Panc1 (cell line): Measurements from ENCODE around the gene LHX4. TPM values are rescaled to one million over a fixed set of nuclear protein-coding genes. Genes with fewer than 3 reads are reported as not detected.

ENCODE experiments used
- ATAC-seq: fragments of 200-7000 bp; cut with Tn5 transposase; 2 replicates; pipeline ENCODE4 v1.9.1; 2020; ENCODE audit warnings: mild to moderate bottlenecking, moderate library complexity
- BruUV-seq: library from RNA; stranded (reverse); fragments of 400-500 nt; replicated peaks from 2 replicates; lab custom pipeline; 2021; lab: Mats Ljungman, UMichigan
- CTCF ChIA-PET: fragments of 300-600 bp; sonication (Branson Sonifier 250); formaldehyde crosslinking; loops from one replicate; lab custom pipeline; 2022; ENCODE audit warnings: antibody characterized with exemption; lab: Charles Lee
- POLR2A ChIA-PET: fragments of 300-600 bp; sonication (Branson Sonifier 250); formaldehyde crosslinking; loops from one replicate; lab custom pipeline; 2022; ENCODE audit warnings: antibody characterized with exemption; lab: Charles Lee
- DNase-seq: peaks from one replicate; pipeline ENCODE4 v3.0.0-alpha.2; 2010; ENCODE audit warnings: low read depth, low spot score
- H3K27ac ChIP-seq: 2 replicates; pipeline ENCODE4 v1.5.1; 2011; ENCODE audit warnings: mild to moderate bottlenecking, low read length, inconsistent platforms
- H3K27me3 ChIP-seq: fragments of 200-500 bp; sonication (Bioruptor generic); 2 replicates; pipeline ENCODE4 v1.6.0; 2014; ENCODE audit warnings: low read length, inconsistent platforms; ENCODE audit not compliant: control insufficient read depth, insufficient read depth
- H3K36me3 ChIP-seq: fragments of 200-500 bp; sonication (Bioruptor generic); 2 replicates; pipeline ENCODE4 v1.5.1; 2014; ENCODE audit warnings: inconsistent platforms, mild to moderate bottlenecking, low read length, moderate library complexity; ENCODE audit not compliant: control insufficient read depth, insufficient read depth
- H3K4me1 ChIP-seq: 2 replicates; pipeline ENCODE4 v1.5.1; 2011; ENCODE audit warnings: inconsistent platforms, mild to moderate bottlenecking, low read length, moderate library complexity; ENCODE audit not compliant: control insufficient read depth, insufficient read depth
- H3K4me3 ChIP-seq, 2 experiments: 2 replicates each; pipeline ENCODE4 v1.5.1; 2011 to 2012; ENCODE audit warnings: low read depth in 2 of 2, low read length in 2 of 2, mild to moderate bottlenecking in 2 of 2, inconsistent platforms in 1 of 2, moderate library complexity in 1 of 2
- H3K9me3 ChIP-seq: fragments of 200-500 bp; sonication (Bioruptor generic); 2 replicates; pipeline ENCODE4 v1.5.1; 2014; ENCODE audit warnings: low read depth, mild to moderate bottlenecking, inconsistent platforms, low read length, moderate library complexity; ENCODE audit not compliant: control insufficient read depth, insufficient read depth
- POLR2AphosphoS5 ChIP-seq: IDR thresholded peaks from 2 replicates; pipeline ENCODE4 v1.6.1; 2012; ENCODE audit warnings: mild to moderate bottlenecking, low read depth, low read length, moderate library complexity
- REST ChIP-seq, 2 experiments: IDR thresholded peaks; 2 replicates each; pipeline ENCODE4 v1.6.1; 2011 to 2012; ENCODE audit warnings: low read depth in 2 of 2, control low read depth in 1 of 2, low read length in 1 of 2, mild to moderate bottlenecking in 1 of 2, moderate library complexity in 1 of 2; ENCODE audit not compliant: insufficient read depth in 1 of 2
- SIN3A ChIP-seq: IDR thresholded peaks from 2 replicates; pipeline ENCODE4 v1.6.1; 2012; ENCODE audit warnings: low read depth, mild to moderate bottlenecking, low read length, moderate library complexity, borderline replicate concordance; ENCODE audit not compliant: insufficient read depth
- TCF7L2 ChIP-seq: IDR thresholded peaks from 2 replicates; pipeline ENCODE4 v1.6.1; 2011; ENCODE audit warnings: mild to moderate bottlenecking, low read depth, low read length, inconsistent platforms
- in situ Hi-C: cut with HindIII; loops from 2 replicates; pipeline ENCODE4 v1.10.0; 2016; ENCODE audit warnings: low sequenced_read_pairs, low pct_unique_long_range_greater_than_20kb
- intact Hi-C: fragments of 100-400 bp; cut with micrococcal nuclease; formaldehyde crosslinking; loops from one replicate; pipeline ENCODE4 v1.10.0; 2022; ENCODE audit not compliant: unreplicated experiment
- total RNA-seq: library from RNA; stranded (reverse); gene quantifications from one replicate; pipeline ENCODE4 v1.2.1, GENCODE V29; 2021; ENCODE audit not compliant: unreplicated experiment
- TF ChIP-seq, protein P1 (sequence below): fragments of 450-650 bp; IDR thresholded peaks from 2 replicates; pipeline ENCODE4 v1.5.1; 2017; ENCODE audit warnings: mild to moderate bottlenecking

Gene LHX4
- total RNA-seq, 1 experiment from 2014 or later: 0.72 TPM

DNA sequence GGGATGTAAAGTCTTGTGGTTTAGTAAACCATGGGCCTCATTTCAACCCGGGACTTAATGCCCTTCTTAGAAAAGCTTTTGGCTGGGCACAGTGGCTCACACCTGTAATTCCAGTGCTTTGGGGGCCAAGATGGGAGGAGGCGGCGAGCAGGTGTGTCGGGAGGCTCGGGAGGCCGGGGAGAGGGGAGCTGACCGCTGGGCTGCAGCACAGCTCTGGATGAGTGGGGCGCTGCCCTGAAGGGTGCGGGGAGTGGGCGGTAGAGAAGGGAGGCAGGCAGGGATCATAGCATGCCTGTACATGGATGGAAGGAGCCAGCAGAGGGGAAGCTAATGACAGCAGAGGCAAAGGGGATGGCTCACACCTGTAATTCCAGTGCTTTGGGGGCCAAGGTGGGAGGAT, 31.0 kb downstream of the LHX4 start:
- no peaks in the 10 kb centered on the region for H3K9me3 ChIP-seq
- ATAC-seq: no peak

DNA sequence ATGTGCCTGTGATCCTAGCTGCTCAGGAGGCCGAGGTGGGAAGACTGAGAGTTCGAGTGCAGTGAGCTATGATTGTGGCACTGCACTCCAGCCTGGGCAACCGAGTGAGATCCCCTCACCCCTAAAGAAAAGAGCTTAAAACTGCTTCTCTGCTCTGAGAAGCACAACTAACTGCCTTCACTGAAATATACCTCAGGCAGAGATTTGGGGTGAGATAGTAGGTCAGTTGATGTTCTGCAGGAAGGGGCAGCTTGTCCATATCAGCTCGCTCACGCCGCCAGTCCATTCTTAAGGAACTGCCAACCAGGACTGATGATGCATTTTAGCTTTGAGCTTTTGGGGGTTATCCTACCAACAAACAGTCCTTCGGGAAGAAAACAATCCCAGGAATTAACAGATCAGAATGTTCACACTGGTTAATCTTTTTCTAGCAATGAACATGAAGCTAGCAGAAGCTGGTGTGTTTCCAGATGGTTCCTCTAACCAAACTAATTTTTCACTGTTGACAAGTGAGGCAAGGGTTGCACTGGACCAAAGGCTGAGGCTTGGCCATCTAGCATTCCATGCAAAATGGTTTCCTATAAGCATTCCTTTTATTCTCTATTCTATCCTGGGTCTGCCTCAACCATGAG, 31.6 kb downstream of the LHX4 start:
- POLR2A ChIA-PET: no interaction called here
- H3K4me3 ChIP-seq: no peak overlapping the region
- intact Hi-C loops: no loop called here

More for the DNA sequence above, 31.0 kb downstream of the LHX4 start:
- CTCF ChIA-PET: interaction anchor here (0.6 kb wide), 1 partner anchor 8 kb away, joined by 4 read pairs; no protein-coding TSS in a partner anchor
- Histone ChIP-seq H3K27ac (no peak overlapping the region), H3K4me1 (no peaks in the 10 kb centered on the region), H3K27me3 (no peaks in the 10 kb centered on the region), H3K4me3 (no peak overlapping the region), H3K36me3 (no peaks in the 10 kb centered on the region)
- POLR2A ChIA-PET: no interaction called here
- TF ChIP-seq, protein P1, sequence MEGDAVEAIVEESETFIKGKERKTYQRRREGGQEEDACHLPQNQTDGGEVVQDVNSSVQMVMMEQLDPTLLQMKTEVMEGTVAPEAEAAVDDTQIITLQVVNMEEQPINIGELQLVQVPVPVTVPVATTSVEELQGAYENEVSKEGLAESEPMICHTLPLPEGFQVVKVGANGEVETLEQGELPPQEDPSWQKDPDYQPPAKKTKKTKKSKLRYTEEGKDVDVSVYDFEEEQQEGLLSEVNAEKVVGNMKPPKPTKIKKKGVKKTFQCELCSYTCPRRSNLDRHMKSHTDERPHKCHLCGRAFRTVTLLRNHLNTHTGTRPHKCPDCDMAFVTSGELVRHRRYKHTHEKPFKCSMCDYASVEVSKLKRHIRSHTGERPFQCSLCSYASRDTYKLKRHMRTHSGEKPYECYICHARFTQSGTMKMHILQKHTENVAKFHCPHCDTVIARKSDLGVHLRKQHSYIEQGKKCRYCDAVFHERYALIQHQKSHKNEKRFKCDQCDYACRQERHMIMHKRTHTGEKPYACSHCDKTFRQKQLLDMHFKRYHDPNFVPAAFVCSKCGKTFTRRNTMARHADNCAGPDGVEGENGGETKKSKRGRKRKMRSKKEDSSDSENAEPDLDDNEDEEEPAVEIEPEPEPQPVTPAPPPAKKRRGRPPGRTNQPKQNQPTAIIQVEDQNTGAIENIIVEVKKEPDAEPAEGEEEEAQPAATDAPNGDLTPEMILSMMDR: no peak
- no peak for TF ChIP-seq REST (IDR thresholded peaks at IDR 0.05; ENCODE audit: insufficient read depth in 1 of 2, low read depth in 2 of 2, low read length in 1 of 2)
- no peak for TF ChIP-seq TCF7L2
- no peak for TF ChIP-seq SIN3A
- TF ChIP-seq POLR2AphosphoS5: no peak
- in situ Hi-C loops (no loop called here), intact Hi-C loops (no loop called here)
- no peak for DNase-seq
- BruUV-seq: no TSS peak

More for the DNA sequence above, 31.6 kb downstream of the LHX4 start:
- CTCF ChIA-PET: interaction anchor here (0.6 kb wide), 1 partner anchor 9 kb away, joined by 4 read pairs; no protein-coding TSS in a partner anchor
- Histone ChIP-seq H3K4me1 (no peaks in the 10 kb centered on the region), H3K9me3 (no peaks in the 10 kb centered on the region), H3K27ac (no peak overlapping the region), H3K36me3 (no peaks in the 10 kb centered on the region), H3K27me3 (no peaks in the 10 kb centered on the region)
- in situ Hi-C loops: no loop called here
- DNase-seq: no peak
- no TSS peak for BruUV-seq
- TF ChIP-seq, protein P1: no peak
- no peak for TF ChIP-seq TCF7L2
- TF ChIP-seq POLR2AphosphoS5: no peak
- no peak for TF ChIP-seq SIN3A
- TF ChIP-seq REST (IDR thresholded peaks at IDR 0.05; ENCODE audit: insufficient read depth in 1 of 2, low read depth in 2 of 2, low read length in 1 of 2): no peak
- ATAC-seq: no peak
